Upper lobe of right lung (tissue), 1 donor: ENCODE measurements around the gene ZCCHC17. TPM values are rescaled to one million over a fixed set of nuclear protein-coding genes. Genes with fewer than 3 reads are reported as not detected.
A peak's percentile ranks its signal among the peaks of the same experiment; 100 is the strongest.
"Not testable (repeated sequence)": the region's sequence is repeated elsewhere in the genome, so short reads cannot be mapped to it uniquely, and the experiment has no call there.

Experiments used
- ATAC-seq: fragments of 200-7000 bp; cut with Tn5 transposase; one replicate; pipeline ENCODE4 v1.9.1; 2020; ENCODE audit warnings: mild to moderate bottlenecking, moderate library complexity
- DNase-seq: peaks from one replicate; pipeline ENCODE4 v3.0.0-alpha.2; 2020
- H3K27ac ChIP-seq: fragments of 200-600 bp; one replicate; pipeline ENCODE4 v1.8.0; 2022
- H3K27me3 ChIP-seq: fragments of 200-600 bp; one replicate; pipeline ENCODE4 v1.8.0; 2022; ENCODE audit warnings: mild to moderate bottlenecking
- H3K36me3 ChIP-seq: fragments of 200-600 bp; one replicate; pipeline ENCODE4 v1.8.0; 2022
- H3K4me1 ChIP-seq: fragments of 200-600 bp; one replicate; pipeline ENCODE4 v1.8.0; 2022
- H3K4me3 ChIP-seq: fragments of 200-600 bp; one replicate; pipeline ENCODE4 v1.8.0; 2022; ENCODE audit warnings: mild to moderate bottlenecking
- H3K9me3 ChIP-seq: fragments of 200-600 bp; one replicate; pipeline ENCODE4 v1.8.0; 2022
- CTCF ChIP-seq: fragments of 200-600 bp; IDR thresholded peaks from one replicate; pipeline ENCODE4 v1.8.0; 2022; ENCODE audit warnings: antibody characterized with exemption
- intact Hi-C: fragments of 100-400 bp; cut with DNase I; formaldehyde crosslinking; loops from one replicate; pipeline ENCODE4 v1.11.0; 2022
- total RNA-seq: library from RNA; stranded (reverse); fragmentation: NEBNext Ultra II Directional; extraction: Animal tissue kit (Norgen Biotek cat#: 25700); gene quantifications from one replicate; pipeline ENCODE4 v1.2.1, GENCODE V29; 2021
- donor health status: DM: no; HTN: yes; CAD: no; lungs with severe emphysema.

Gene ZCCHC17
- total RNA-seq, 1 donor from 2014 or later: 16.0 TPM

- DNase-seq (no peak), ATAC-seq (no peak)
- H3K27me3 ChIP-seq: no peaks in the 10 kb centered on the region
- H3K4me3 ChIP-seq: no peak overlapping the region
- TF ChIP-seq CTCF: no peak
- no peak overlapping the region for H3K27ac ChIP-seq
- no peaks in the 10 kb centered on the region for H3K9me3 ChIP-seq
- intact Hi-C loops: no loop called here
- peaks cover 90% of the 10 kb centered on the region for H3K36me3 ChIP-seq
- H3K4me1 ChIP-seq: no peaks in the 10 kb centered on the region
Measured at GRCh38 chr1:31272369-31272768, 24.5 kb upstream of the ZCCHC17 start.

- no peak for DNase-seq
- Histone ChIP-seq H3K27ac (no peak overlapping the region), H3K4me1 (no peaks in the 10 kb centered on the region), H3K9me3 (no peaks in the 10 kb centered on the region), H3K27me3 (no peaks in the 10 kb centered on the region), H3K36me3 (peaks cover 92% of the 10 kb centered on the region), H3K4me3 (no peak overlapping the region)
- ATAC-seq: no peak
- TF ChIP-seq CTCF: no peak
- intact Hi-C loops: no loop called here
Measured at GRCh38 chr1:31273619-31274018, 23.2 kb upstream of the ZCCHC17 start.

- H3K27me3 ChIP-seq, H3K9me3 ChIP-seq, H3K4me3 ChIP-seq, intact Hi-C loops, DNase-seq, H3K27ac ChIP-seq, H3K4me1 ChIP-seq, ATAC-seq: not testable (repeated sequence)
- H3K36me3 ChIP-seq: peaks cover 78% of the 10 kb centered on the region
Measured at GRCh38 chr1:31282426-31282825, 14.4 kb upstream of the ZCCHC17 start.

- H3K9me3 ChIP-seq, H3K4me3 ChIP-seq, H3K4me1 ChIP-seq, intact Hi-C loops, DNase-seq, H3K27ac ChIP-seq, ATAC-seq, H3K27me3 ChIP-seq: not testable (repeated sequence)
- peaks cover 84% of the 10 kb centered on the region for H3K36me3 ChIP-seq
Measured at GRCh38 chr1:31287791-31288190, 9.0 kb upstream of the ZCCHC17 start.

GRCh38 chr1:31289021-31289420 is 7.8 kb upstream of the ZCCHC17 start:
- DNase-seq (no peak), ATAC-seq (no peak)
- intact Hi-C loops: no loop called here
- no peaks in the 10 kb centered on the region for H3K9me3 ChIP-seq
- no peaks in the 10 kb centered on the region for H3K27me3 ChIP-seq
- H3K36me3 ChIP-seq: peaks cover 93% of the 10 kb centered on the region
- no peaks in the 10 kb centered on the region for H3K4me1 ChIP-seq
- H3K4me3 ChIP-seq: no peak overlapping the region
- no peak overlapping the region for H3K27ac ChIP-seq
- TF ChIP-seq CTCF: no peak

GRCh38 chr1:31295874-31296485 is 852 bp upstream of the ZCCHC17 start:
- DNase-seq (no peak), ATAC-seq (no peak)
- Histone ChIP-seq H3K36me3 (peaks cover 38% of the 10 kb centered on the region), H3K4me1 (peaks cover 16% of the 10 kb centered on the region), H3K4me3 (peak overlapping the region; percentile 99), H3K27ac (peak overlapping the region; percentile 95), H3K9me3 (no peaks in the 10 kb centered on the region), H3K27me3 (no peaks in the 10 kb centered on the region)
- no peak for TF ChIP-seq CTCF
- intact Hi-C loops: no loop called here
